Measurements from ENCODE around the gene FBXO48.
A peak's percentile ranks its signal among the peaks of the same experiment; 100 is the strongest.

FBXO48 gene

GRCh38 chr2:68428126-68428525 is 39.0 kb downstream of the FBXO48 start:
- Histone ChIP-seq H3K9me2 (ENCODE audit: low read depth, low read length) (no peaks in the 10 kb centered on the region), H3K4me2 (ENCODE audit: low read length) (peak overlapping the region; percentile 41; the same call in 1 of the 2 replicates)

DNA sequence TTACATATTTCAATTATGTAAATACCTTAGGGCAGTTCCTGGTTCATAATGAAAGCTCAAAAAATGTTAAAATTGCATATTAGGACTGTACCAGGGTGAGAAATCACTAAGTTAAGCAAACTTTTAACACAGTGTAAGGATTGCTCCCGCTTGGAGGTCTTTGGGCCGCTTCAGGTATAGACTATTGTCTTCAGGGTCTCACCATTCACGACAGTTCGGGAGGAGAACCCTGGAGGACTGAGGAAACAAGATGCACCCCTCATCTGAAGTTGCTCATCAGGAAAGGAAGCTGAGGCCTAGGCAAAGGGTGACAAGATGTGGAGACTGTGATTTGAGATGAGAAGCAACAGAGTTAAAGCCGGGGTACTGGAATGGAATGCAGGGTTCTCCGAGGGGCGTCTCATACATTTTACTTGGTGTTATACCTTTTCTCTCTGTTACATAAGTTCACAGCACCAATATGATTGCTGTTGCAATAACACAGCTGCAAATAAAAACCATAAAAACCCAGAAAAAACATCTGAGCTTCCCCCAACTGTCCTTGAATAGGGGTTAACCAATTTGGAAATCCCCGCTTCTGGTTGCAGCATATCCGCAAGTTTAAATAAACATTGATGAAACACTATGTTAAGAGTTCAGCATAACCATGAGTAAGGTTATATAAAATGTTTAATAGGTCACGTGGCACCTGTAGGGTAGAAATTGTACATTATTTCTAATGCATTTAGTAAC is 40.1 kb downstream of the FBXO48 start:
- Histone ChIP-seq H4K20me1 (ENCODE audit: insufficient read depth, low read length) (no peaks in the 10 kb centered on the region), H3K27ac (ENCODE audit: low read depth, low read length, poor library complexity, severe bottlenecking) (peak overlapping the region; percentile 91), H3K9me3 (ENCODE audit: low read length) (peaks cover 2% of the 10 kb centered on the region; the same call in 1 of the 2 replicates), H3K4me2 (ENCODE audit: low read length) (peak overlapping the region; percentile 41), H2AFZ (ENCODE audit: low read length) (peak overlapping the region; percentile 62), H3F3A (ENCODE audit: insufficient read depth, low read length) (no peaks in the 10 kb centered on the region), H3K79me2 (ENCODE audit: insufficient read depth, low read length) (no peaks in the 10 kb centered on the region), H3K4me3 (ENCODE audit: low read depth, low read length, poor library complexity, severe bottlenecking) (peak overlapping the region; percentile 21), H3K4me1 (ENCODE audit: insufficient read depth, low read length, severe bottlenecking) (peaks cover 55% of the 10 kb centered on the region), H3K9ac (ENCODE audit: low read length) (peak overlapping the region; percentile 40), H3K9me2 (ENCODE audit: low read depth, low read length) (no peaks in the 10 kb centered on the region), H3K36me3 (ENCODE audit: insufficient read depth, low read length) (no peaks in the 10 kb centered on the region), H3K27me3 (ENCODE audit: insufficient read depth, low read length) (no peaks in the 10 kb centered on the region)
- TF ChIP-seq EZH2 (IDR thresholded peaks at IDR 0.05; ENCODE audit: borderline replicate concordance, low read length) = no peak
- TF ChIP-seq, protein P1, sequence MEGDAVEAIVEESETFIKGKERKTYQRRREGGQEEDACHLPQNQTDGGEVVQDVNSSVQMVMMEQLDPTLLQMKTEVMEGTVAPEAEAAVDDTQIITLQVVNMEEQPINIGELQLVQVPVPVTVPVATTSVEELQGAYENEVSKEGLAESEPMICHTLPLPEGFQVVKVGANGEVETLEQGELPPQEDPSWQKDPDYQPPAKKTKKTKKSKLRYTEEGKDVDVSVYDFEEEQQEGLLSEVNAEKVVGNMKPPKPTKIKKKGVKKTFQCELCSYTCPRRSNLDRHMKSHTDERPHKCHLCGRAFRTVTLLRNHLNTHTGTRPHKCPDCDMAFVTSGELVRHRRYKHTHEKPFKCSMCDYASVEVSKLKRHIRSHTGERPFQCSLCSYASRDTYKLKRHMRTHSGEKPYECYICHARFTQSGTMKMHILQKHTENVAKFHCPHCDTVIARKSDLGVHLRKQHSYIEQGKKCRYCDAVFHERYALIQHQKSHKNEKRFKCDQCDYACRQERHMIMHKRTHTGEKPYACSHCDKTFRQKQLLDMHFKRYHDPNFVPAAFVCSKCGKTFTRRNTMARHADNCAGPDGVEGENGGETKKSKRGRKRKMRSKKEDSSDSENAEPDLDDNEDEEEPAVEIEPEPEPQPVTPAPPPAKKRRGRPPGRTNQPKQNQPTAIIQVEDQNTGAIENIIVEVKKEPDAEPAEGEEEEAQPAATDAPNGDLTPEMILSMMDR (IDR thresholded peaks at IDR 0.05; ENCODE audit: low read length) = no peak

More at GRCh38 chr2:68428126-68428525, 39.0 kb downstream of the FBXO48 start:
- TF ChIP-seq, protein P1 (IDR thresholded peaks at IDR 0.05; ENCODE audit: low read length) = no peak
- no peak for TF ChIP-seq EZH2 (IDR thresholded peaks at IDR 0.05; ENCODE audit: borderline replicate concordance, low read length)
- H3K36me3 ChIP-seq (ENCODE audit: insufficient read depth, low read length) = no peaks in the 10 kb centered on the region
- H2AFZ ChIP-seq (ENCODE audit: low read length) = no peak overlapping the region
- no peaks in the 10 kb centered on the region for H3F3A ChIP-seq (ENCODE audit: insufficient read depth, low read length)
- H3K27me3 ChIP-seq (ENCODE audit: insufficient read depth, low read length) = no peaks in the 10 kb centered on the region
- H3K9ac ChIP-seq (ENCODE audit: low read length) = no peak overlapping the region; the same call in 1 of the 2 replicates
- peaks cover 12% of the 10 kb centered on the region for H3K9me3 ChIP-seq (ENCODE audit: low read length)
- H4K20me1 ChIP-seq (ENCODE audit: insufficient read depth, low read length) = no peaks in the 10 kb centered on the region
- H3K79me2 ChIP-seq (ENCODE audit: insufficient read depth, low read length) = no peaks in the 10 kb centered on the region
- H3K27ac ChIP-seq (ENCODE audit: low read depth, low read length, poor library complexity, severe bottlenecking) = peak overlapping the region; percentile 91
- peaks cover 55% of the 10 kb centered on the region for H3K4me1 ChIP-seq (ENCODE audit: insufficient read depth, low read length, severe bottlenecking)
- H3K4me3 ChIP-seq (ENCODE audit: low read depth, low read length, poor library complexity, severe bottlenecking) = no peak overlapping the region

DNA sequence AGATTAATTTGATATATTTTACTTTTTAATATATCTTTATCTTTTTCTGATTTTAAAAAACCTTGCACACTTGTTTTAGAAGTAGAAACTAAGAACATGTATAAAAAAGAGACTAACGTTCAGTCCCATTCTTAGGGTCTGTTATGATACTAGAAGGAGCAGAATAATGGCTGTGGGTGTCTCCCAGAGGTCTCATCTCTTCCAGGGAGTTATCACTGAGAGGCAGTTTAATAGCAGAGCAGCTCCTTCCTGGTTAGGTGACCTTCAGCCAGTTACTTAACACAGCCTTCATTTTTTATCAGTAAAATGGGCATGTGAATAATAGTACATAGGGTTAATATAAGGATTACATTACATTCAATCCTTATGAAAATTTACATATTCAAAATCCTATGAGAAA is 40.6 kb downstream of the FBXO48 start:
- Histone ChIP-seq H3K4me1 (ENCODE audit: insufficient read depth, low read length, severe bottlenecking) (peaks cover 55% of the 10 kb centered on the region), H2AFZ (ENCODE audit: low read length) (no peak overlapping the region), H3K27me3 (ENCODE audit: insufficient read depth, low read length) (no peaks in the 10 kb centered on the region), H3K9me3 (ENCODE audit: low read length) (no peaks in the 10 kb centered on the region), H3K9ac (ENCODE audit: low read length) (no peak overlapping the region; the same call in 1 of the 2 replicates), H3K27ac (ENCODE audit: low read depth, low read length, poor library complexity, severe bottlenecking) (peak overlapping the region; percentile 91), H3K36me3 (ENCODE audit: insufficient read depth, low read length) (no peaks in the 10 kb centered on the region), H4K20me1 (ENCODE audit: insufficient read depth, low read length) (no peaks in the 10 kb centered on the region), H3K4me3 (ENCODE audit: low read depth, low read length, poor library complexity, severe bottlenecking) (no peak overlapping the region), H3K79me2 (ENCODE audit: insufficient read depth, low read length) (no peaks in the 10 kb centered on the region), H3F3A (ENCODE audit: insufficient read depth, low read length) (no peaks in the 10 kb centered on the region), H3K4me2 (ENCODE audit: low read length) (peak overlapping the region; percentile 41), H3K9me2 (ENCODE audit: low read depth, low read length) (no peaks in the 10 kb centered on the region)
- TF ChIP-seq, protein P1 (IDR thresholded peaks at IDR 0.05; ENCODE audit: low read length) = no peak
- TF ChIP-seq EZH2 (IDR thresholded peaks at IDR 0.05; ENCODE audit: borderline replicate concordance, low read length) = no peak
